Activated CD8-positive, alpha-beta memory T cell treated with anti-CD3 and anti-CD28 coated beads for 1 hour (primary cell): ENCODE results near the gene REC114.
"Not testable (repeated sequence)": the region's sequence is repeated elsewhere in the genome, so short reads cannot be mapped to it uniquely, and the experiment has no call there.

Experiments
- DNase-seq, 2 donors: peaks; one replicate each; pipeline ENCODE4 v3.0.0-alpha.2; 2020; ENCODE audit warnings: low read depth in 1 of 2; ENCODE audit errors: extremely low read depth in 1 of 2

Gene REC114

GRCh38 chr15:73454096-73454495 lies 11.1 kb downstream of the REC114 start:
- no peak for DNase-seq

GRCh38 chr15:73455876-73456275 lies 12.9 kb downstream of the REC114 start:
- no peak for DNase-seq

GRCh38 chr15:73457334-73457733 lies 14.4 kb downstream of the REC114 start:
- no peak for DNase-seq

GRCh38 chr15:73460662-73461061 lies 17.7 kb downstream of the REC114 start:
- no peak for DNase-seq

GRCh38 chr15:73464602-73465001 lies 21.6 kb downstream of the REC114 start:
- DNase-seq: no peak

- DNase-seq: no peak
These were observed 24.8 kb downstream of the REC114 start for GRCh38 chr15:73467758-73468157.

- DNase-seq: no peak
These were observed 31.8 kb downstream of the REC114 start for GRCh38 chr15:73474785-73475184.

- DNase-seq: no peak
These were observed 33.8 kb downstream of the REC114 start for GRCh38 chr15:73476704-73477216.

GRCh38 chr15:73480050-73480449 lies 37.1 kb downstream of the REC114 start:
- no peak for DNase-seq

- no peak for DNase-seq
These were observed 39.2 kb downstream of the REC114 start for GRCh38 chr15:73482166-73482565.

GRCh38 chr15:73483053-73483452 lies 40.1 kb downstream of the REC114 start:
- no peak for DNase-seq

- DNase-seq: no peak
These were observed 42.4 kb downstream of the REC114 start for GRCh38 chr15:73485372-73485771.

- DNase-seq: not testable (repeated sequence)
These were observed 42.9 kb downstream of the REC114 start for GRCh38 chr15:73485885-73486284.

- DNase-seq: no peak
These were observed 45.7 kb downstream of the REC114 start for GRCh38 chr15:73488698-73489097.

GRCh38 chr15:73493922-73494321 lies 51.0 kb downstream of the REC114 start:
- no peak for DNase-seq

GRCh38 chr15:73495181-73495580 lies 52.2 kb downstream of the REC114 start:
- DNase-seq: no peak

GRCh38 chr15:73500696-73501095 lies 57.7 kb downstream of the REC114 start:
- DNase-seq: no peak

GRCh38 chr15:73504885-73505284 lies 61.9 kb downstream of the REC114 start:
- no peak for DNase-seq

GRCh38 chr15:73515527-73515926 lies 72.6 kb downstream of the REC114 start:
- no peak for DNase-seq

- no peak for DNase-seq
These were observed 74.6 kb downstream of the REC114 start for GRCh38 chr15:73517566-73517965.

- DNase-seq: no peak
These were observed 75.4 kb downstream of the REC114 start for GRCh38 chr15:73518180-73518862.

GRCh38 chr15:73518876-73519733 lies 76.1 kb downstream of the REC114 start:
- DNase-seq: no peak
